GM12878 (cell line): ENCODE results near the gene GAK.

Source experiments
- CTCF ChIP-seq, 3 experiments: IDR thresholded peaks in 2 of 3; conservative IDR thresholded peaks in 1 of 3; 2 replicates each; pipeline ENCODE4 v1.5.1; 2011; ENCODE audit warnings: low read depth in 3 of 3, low read length in 3 of 3, mild to moderate bottlenecking in 3 of 3, control low read depth in 2 of 3, moderate library complexity in 2 of 3, inconsistent platforms in 1 of 3, mixed read lengths in 1 of 3; ENCODE audit not compliant: control insufficient read depth in 2 of 3, insufficient read depth in 1 of 3; ENCODE audit errors: extremely low read depth in 1 of 3
- EGR1 ChIP-seq, 2 experiments: IDR thresholded peaks; 1 replicate in 1 of 2; 2 replicates in 1 of 2; pipeline ENCODE4 v1.6.1; 2011 to 2012; ENCODE audit warnings: low read depth in 2 of 2, low read length in 2 of 2, borderline replicate concordance in 1 of 2, mild to moderate bottlenecking in 1 of 2, moderate library complexity in 1 of 2

- TF ChIP-seq CTCF (IDR thresholded peaks at IDR 0.05 in 2 of 3, conservative IDR thresholded peaks at IDR 0.05 in 1 of 3; ENCODE audit: control insufficient read depth in 2 of 3, extremely low read depth in 1 of 3, insufficient read depth in 1 of 3, low read depth in 3 of 3, low read length in 3 of 3) (no peak), EGR1 (IDR thresholded peaks at IDR 0.05; ENCODE audit: borderline replicate concordance in 1 of 2, low read depth in 2 of 2, low read length in 2 of 2) (no peak)
Observed at GRCh38 chr4:859496-859895, 72.6 kb downstream of the GAK start.
